ENCODE measurements around the gene SORCS1.

Gene SORCS1

DNA sequence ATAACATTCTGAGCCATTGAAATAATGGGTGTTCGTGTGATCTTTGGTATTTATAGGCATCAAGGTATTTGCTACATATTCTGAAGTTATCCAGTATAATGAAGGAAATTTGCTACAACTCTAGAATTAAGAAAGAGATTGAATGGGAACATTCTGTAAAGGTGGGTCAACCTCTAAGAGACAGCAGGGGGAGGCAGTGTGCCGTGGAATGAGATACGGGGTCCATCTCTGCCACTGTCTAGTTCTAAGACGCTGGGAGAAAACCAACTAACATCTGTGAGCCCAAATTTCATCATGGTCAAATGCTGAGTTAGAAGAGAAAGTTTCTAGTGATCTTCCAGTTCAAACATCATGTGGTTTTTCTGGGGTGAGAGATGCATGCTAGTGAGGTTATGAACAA, 368.9 kb downstream of the SORCS1 start:
- Histone ChIP-seq H3K36me3 (ENCODE audit: insufficient read depth, low read length) (no peaks in the 10 kb centered on the region), H3K4me3 (ENCODE audit: low read depth, low read length, poor library complexity, severe bottlenecking) (no peak overlapping the region)
- TF ChIP-seq EZH2 (IDR thresholded peaks at IDR 0.05; ENCODE audit: borderline replicate concordance, low read length), result no peak
- TF ChIP-seq, protein P1, sequence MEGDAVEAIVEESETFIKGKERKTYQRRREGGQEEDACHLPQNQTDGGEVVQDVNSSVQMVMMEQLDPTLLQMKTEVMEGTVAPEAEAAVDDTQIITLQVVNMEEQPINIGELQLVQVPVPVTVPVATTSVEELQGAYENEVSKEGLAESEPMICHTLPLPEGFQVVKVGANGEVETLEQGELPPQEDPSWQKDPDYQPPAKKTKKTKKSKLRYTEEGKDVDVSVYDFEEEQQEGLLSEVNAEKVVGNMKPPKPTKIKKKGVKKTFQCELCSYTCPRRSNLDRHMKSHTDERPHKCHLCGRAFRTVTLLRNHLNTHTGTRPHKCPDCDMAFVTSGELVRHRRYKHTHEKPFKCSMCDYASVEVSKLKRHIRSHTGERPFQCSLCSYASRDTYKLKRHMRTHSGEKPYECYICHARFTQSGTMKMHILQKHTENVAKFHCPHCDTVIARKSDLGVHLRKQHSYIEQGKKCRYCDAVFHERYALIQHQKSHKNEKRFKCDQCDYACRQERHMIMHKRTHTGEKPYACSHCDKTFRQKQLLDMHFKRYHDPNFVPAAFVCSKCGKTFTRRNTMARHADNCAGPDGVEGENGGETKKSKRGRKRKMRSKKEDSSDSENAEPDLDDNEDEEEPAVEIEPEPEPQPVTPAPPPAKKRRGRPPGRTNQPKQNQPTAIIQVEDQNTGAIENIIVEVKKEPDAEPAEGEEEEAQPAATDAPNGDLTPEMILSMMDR (IDR thresholded peaks at IDR 0.05; ENCODE audit: low read length), result peak; percentile 45; the same call in 1 of the 2 replicates

GRCh38 chr10:106793617-106794016, 370.9 kb downstream of the SORCS1 start:
- no peaks in the 10 kb centered on the region for H3F3A ChIP-seq (ENCODE audit: insufficient read depth, low read length)
- no peak overlapping the region for H2AFZ ChIP-seq (ENCODE audit: low read length)
- no peaks in the 10 kb centered on the region for H3K79me2 ChIP-seq (ENCODE audit: insufficient read depth, low read length)
- H3K27me3 ChIP-seq (ENCODE audit: insufficient read depth, low read length), result no peaks in the 10 kb centered on the region
- H3K9me2 ChIP-seq (ENCODE audit: low read depth, low read length), result no peaks in the 10 kb centered on the region
- no peaks in the 10 kb centered on the region for H3K4me1 ChIP-seq (ENCODE audit: insufficient read depth, low read length, severe bottlenecking)
- no peak overlapping the region for H3K27ac ChIP-seq (ENCODE audit: low read depth, low read length, poor library complexity, severe bottlenecking)
- H3K9me3 ChIP-seq (ENCODE audit: low read length), result no peaks in the 10 kb centered on the region
- no peaks in the 10 kb centered on the region for H3K36me3 ChIP-seq (ENCODE audit: insufficient read depth, low read length)
- no peaks in the 10 kb centered on the region for H4K20me1 ChIP-seq (ENCODE audit: insufficient read depth, low read length)
- H3K4me3 ChIP-seq (ENCODE audit: low read depth, low read length, poor library complexity, severe bottlenecking), result no peak overlapping the region
- H3K4me2 ChIP-seq (ENCODE audit: low read length), result no peak overlapping the region
- H3K9ac ChIP-seq (ENCODE audit: low read length), result no peak overlapping the region
- TF ChIP-seq, protein P1 (IDR thresholded peaks at IDR 0.05; ENCODE audit: low read length), result no peak
- TF ChIP-seq EZH2 (IDR thresholded peaks at IDR 0.05; ENCODE audit: borderline replicate concordance, low read length), result no peak

More for the DNA sequence above, 368.9 kb downstream of the SORCS1 start:
- no peaks in the 10 kb centered on the region for H4K20me1 ChIP-seq (ENCODE audit: insufficient read depth, low read length)
- no peaks in the 10 kb centered on the region for H3K9me2 ChIP-seq (ENCODE audit: low read depth, low read length)
- no peaks in the 10 kb centered on the region for H3F3A ChIP-seq (ENCODE audit: insufficient read depth, low read length)
- H3K79me2 ChIP-seq (ENCODE audit: insufficient read depth, low read length), result no peaks in the 10 kb centered on the region
- H3K27me3 ChIP-seq (ENCODE audit: insufficient read depth, low read length), result no peaks in the 10 kb centered on the region
- H3K9ac ChIP-seq (ENCODE audit: low read length), result no peak overlapping the region
- no peaks in the 10 kb centered on the region for H3K9me3 ChIP-seq (ENCODE audit: low read length)
- no peak overlapping the region for H2AFZ ChIP-seq (ENCODE audit: low read length)
- no peak overlapping the region for H3K4me2 ChIP-seq (ENCODE audit: low read length)
- no peaks in the 10 kb centered on the region for H3K4me1 ChIP-seq (ENCODE audit: insufficient read depth, low read length, severe bottlenecking)
- no peak overlapping the region for H3K27ac ChIP-seq (ENCODE audit: low read depth, low read length, poor library complexity, severe bottlenecking)

DNA sequence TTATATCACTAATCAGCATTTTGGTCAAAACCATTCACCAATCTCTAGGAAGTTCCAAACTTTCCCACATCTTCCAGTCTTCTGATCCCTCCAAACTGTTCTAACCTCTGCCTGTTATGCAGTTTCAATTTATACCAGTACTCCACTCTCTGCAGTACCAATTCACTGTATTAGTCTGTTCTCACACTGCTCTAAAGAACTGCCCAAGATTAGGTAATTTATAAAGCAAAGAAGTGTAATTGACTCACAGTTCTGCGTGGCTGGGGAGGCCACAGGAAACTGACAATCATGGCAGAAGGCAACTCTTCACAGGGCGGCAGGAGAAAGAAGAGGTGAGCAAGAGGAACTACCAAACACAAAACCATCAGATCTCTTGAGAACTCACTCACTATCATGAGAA, 374.9 kb downstream of the SORCS1 start:
- Histone ChIP-seq H3K79me2 (ENCODE audit: insufficient read depth, low read length) (no peaks in the 10 kb centered on the region), H3K9me3 (ENCODE audit: low read length) (no peaks in the 10 kb centered on the region), H4K20me1 (ENCODE audit: insufficient read depth, low read length) (no peaks in the 10 kb centered on the region), H3F3A (ENCODE audit: insufficient read depth, low read length) (no peaks in the 10 kb centered on the region), H3K9me2 (ENCODE audit: low read depth, low read length) (no peaks in the 10 kb centered on the region), H2AFZ (ENCODE audit: low read length) (no peak overlapping the region), H3K27me3 (ENCODE audit: insufficient read depth, low read length) (no peaks in the 10 kb centered on the region), H3K9ac (ENCODE audit: low read length) (no peak overlapping the region), H3K4me3 (ENCODE audit: low read depth, low read length, poor library complexity, severe bottlenecking) (no peak overlapping the region), H3K36me3 (ENCODE audit: insufficient read depth, low read length) (no peaks in the 10 kb centered on the region), H3K4me1 (ENCODE audit: insufficient read depth, low read length, severe bottlenecking) (no peaks in the 10 kb centered on the region), H3K4me2 (ENCODE audit: low read length) (no peak overlapping the region), H3K27ac (ENCODE audit: low read depth, low read length, poor library complexity, severe bottlenecking) (no peak overlapping the region)
- no peak for TF ChIP-seq EZH2 (IDR thresholded peaks at IDR 0.05; ENCODE audit: borderline replicate concordance, low read length)
- TF ChIP-seq, protein P1 (IDR thresholded peaks at IDR 0.05; ENCODE audit: low read length), result no peak
